Neuron (in vitro differentiated cells): ENCODE measurements around the gene RAB10.

Source experiments
- H2AFZ ChIP-seq: one replicate; pipeline ENCODE4 v1.6.1; 2013; ENCODE audit warnings: low read depth, mild to moderate bottlenecking, inconsistent platforms, low read length, moderate library complexity
- H3K27me3 ChIP-seq: one replicate; pipeline ENCODE4 v1.6.1; 2013; ENCODE audit warnings: low read length; ENCODE audit not compliant: insufficient read depth
- H3K36me3 ChIP-seq: one replicate; pipeline ENCODE4 v1.6.1; 2013; ENCODE audit warnings: low read length; ENCODE audit not compliant: insufficient read depth
- H3K4me1 ChIP-seq: one replicate; pipeline ENCODE4 v1.6.1; 2013; ENCODE audit warnings: low read length; ENCODE audit not compliant: insufficient read depth
- H3K4me3 ChIP-seq: 2 replicates; pipeline ENCODE4 v1.5.1; 2013; ENCODE audit warnings: mild to moderate bottlenecking, low read length, moderate library complexity
- H3K9me3 ChIP-seq: one replicate; pipeline ENCODE4 v1.6.1; 2013; ENCODE audit warnings: low read length

The RAB10 gene

DNA sequence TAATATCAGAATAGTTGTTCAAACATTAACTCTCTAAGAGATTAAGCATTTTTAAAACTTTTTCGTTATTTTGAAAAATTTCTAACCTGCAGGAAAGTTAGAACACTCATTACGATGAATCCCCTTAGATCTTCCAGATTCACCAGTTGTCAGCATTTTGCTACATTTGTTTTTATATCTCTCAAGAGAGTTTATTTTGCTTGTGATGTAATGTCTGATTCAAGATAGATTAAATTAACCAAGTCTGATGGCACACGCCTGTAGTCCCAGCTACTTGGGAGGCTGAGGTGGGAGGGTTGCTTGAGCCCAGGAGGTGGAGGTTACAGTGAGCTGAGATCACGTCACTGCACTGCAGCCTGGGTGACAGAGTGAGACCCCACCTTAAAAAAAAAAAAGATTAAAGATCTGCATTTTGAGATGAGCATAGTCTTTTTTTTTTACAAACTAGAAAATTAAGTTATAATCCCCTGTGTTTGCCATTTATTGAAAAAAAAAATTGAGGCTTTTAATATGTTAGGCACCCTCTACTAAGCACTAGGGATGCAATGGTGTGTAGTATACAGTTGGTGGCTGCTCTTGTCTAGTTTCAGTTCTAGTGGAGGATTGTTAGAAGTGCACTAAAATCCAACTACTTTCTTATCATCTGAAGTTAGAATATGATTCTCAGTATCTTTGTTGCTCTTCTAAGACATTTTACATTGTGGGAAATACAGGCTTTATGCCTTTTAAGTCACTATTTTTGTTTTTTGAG lies 20.9 kb downstream of the RAB10 start:
- Histone ChIP-seq H3K9me3 (no peaks in the 10 kb centered on the region), H2AFZ (no peak overlapping the region), H3K36me3 (peaks cover 2% of the 10 kb centered on the region), H3K4me1 (no peaks in the 10 kb centered on the region), H3K4me3 (no peak overlapping the region), H3K27me3 (no peaks in the 10 kb centered on the region)

DNA sequence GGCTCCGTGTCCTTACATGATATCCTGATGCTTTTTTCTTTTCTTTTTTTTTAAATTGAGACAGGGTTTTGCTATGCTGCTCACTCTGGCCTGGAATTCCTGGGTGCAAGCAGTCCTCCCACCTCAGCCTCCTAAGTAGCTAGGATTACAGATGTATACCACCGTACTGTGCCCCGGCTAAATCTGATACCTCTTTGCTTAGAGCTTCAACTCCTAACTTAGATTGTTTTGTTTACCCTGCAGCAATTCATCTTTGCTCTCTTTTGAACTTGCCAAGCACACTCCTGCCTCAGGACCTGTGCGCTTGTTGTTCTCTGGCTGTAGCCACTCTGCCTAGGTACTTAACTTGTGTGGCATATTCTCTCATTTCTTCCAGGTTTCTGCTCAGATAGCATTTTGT lies 24.5 kb downstream of the RAB10 start:
- no peaks in the 10 kb centered on the region for H3K9me3 ChIP-seq
- H3K27me3 ChIP-seq: no peaks in the 10 kb centered on the region
- H2AFZ ChIP-seq: no peak overlapping the region
- H3K36me3 ChIP-seq: peaks cover 19% of the 10 kb centered on the region
- no peak overlapping the region for H3K4me3 ChIP-seq
- H3K4me1 ChIP-seq: no peaks in the 10 kb centered on the region

DNA sequence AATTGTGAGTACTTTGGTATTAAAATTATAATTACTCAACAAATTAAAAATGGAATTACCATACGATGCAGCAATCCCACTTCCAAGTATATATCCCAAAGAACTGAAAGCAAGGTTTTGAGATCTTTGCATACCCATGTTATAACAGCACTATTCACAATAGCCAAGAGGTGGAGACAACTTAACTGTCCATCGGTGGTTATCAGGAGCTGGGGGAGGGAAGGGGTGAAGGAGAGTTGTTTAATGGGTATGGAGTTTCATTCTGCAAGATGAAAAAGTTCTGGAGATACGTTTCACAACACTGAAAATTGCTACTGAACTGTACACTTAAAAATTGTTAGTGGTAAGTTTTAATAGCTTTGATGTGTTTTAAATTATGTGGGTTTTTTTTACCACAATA lies 25.7 kb downstream of the RAB10 start:
- Histone ChIP-seq H3K4me1 (no peaks in the 10 kb centered on the region), H2AFZ (no peak overlapping the region), H3K27me3 (no peaks in the 10 kb centered on the region), H3K9me3 (no peaks in the 10 kb centered on the region), H3K36me3 (peaks cover 20% of the 10 kb centered on the region), H3K4me3 (no peak overlapping the region)

DNA sequence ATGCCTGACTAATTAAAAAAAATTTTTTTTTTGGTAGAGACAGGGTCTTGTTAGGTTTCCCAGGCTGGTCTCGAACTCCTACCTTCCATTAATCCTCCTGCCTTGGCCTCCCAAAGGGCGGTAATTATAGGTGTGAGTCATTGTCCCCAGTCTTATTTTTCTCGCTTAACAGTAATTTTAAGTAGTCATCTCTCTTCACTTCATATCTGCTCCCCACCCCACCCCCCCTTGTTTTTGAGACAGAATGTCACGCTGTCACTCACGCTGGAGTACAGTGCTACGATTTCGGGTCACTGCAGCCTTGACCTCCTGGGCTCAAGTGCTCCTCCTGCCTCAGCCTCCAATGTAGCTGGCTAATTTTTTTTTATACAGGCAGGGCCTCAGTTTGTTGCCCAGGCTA lies 27.7 kb downstream of the RAB10 start:
- H3K4me3 ChIP-seq: no peak overlapping the region
- no peaks in the 10 kb centered on the region for H3K27me3 ChIP-seq
- H3K9me3 ChIP-seq: peaks cover 2% of the 10 kb centered on the region
- no peaks in the 10 kb centered on the region for H3K4me1 ChIP-seq
- peaks cover 28% of the 10 kb centered on the region for H3K36me3 ChIP-seq
- no peak overlapping the region for H2AFZ ChIP-seq

DNA sequence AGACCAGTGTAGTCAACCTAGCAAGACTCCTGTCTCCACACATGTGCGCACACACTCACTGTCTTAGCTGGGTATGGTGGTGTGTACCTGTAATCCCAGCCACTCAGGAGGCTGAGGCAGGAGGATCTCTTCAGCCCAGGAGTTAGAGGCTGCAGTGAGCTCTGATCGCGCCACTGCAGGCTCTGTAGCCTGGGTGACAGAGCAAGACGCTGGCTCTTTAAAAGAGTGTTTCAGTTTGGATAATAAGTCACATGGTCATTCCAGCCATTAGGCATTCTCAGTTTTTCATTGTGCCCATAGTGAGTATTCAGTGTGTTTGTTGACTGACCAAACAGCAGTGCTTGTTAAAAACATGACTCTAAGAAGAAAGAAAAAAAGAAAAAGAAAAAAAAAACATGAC lies 31.0 kb downstream of the RAB10 start:
- Histone ChIP-seq H3K36me3 (peaks cover 26% of the 10 kb centered on the region), H3K4me1 (no peaks in the 10 kb centered on the region), H3K4me3 (no peak overlapping the region), H2AFZ (no peak overlapping the region), H3K27me3 (no peaks in the 10 kb centered on the region), H3K9me3 (peaks cover 2% of the 10 kb centered on the region)

DNA sequence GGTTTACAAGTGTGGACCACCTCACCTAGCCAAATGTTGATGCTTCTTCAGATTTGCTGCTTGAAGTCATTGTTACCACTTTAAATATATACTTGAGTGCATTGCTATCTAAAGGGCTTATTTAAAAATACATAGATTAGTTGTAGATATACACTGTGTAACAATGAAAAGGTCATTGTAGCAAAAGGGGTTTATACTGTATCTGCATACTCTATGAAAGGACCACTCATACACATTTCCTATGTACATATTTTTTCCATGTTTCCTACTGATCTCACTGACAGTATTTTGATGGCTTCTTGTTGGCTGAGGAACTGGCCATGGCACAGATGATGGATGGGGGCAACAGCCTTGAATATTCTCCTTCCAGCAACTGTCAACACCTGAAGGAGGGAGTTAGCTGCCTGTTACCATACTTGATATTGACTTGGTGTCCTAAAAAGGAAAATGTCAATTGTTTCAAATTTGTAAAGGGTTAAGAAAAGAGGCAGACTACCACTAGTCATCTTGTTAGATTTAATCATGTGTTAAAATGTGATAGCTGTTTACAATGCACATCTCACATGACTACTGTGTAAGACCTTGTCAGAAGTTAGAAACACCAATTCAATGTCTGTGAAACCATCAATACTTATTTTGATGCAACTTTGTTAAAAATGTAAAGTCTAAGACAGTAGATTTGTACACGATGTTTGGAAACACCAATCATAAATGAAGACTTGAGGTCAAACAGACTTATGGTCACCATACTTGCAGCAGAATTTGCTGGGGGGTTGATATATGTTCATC lies 33.5 kb downstream of the RAB10 start:
- Histone ChIP-seq H3K9me3 (peaks cover 2% of the 10 kb centered on the region), H2AFZ (no peak overlapping the region), H3K27me3 (no peaks in the 10 kb centered on the region), H3K4me3 (no peak overlapping the region), H3K36me3 (peaks cover 14% of the 10 kb centered on the region), H3K4me1 (no peaks in the 10 kb centered on the region)

DNA sequence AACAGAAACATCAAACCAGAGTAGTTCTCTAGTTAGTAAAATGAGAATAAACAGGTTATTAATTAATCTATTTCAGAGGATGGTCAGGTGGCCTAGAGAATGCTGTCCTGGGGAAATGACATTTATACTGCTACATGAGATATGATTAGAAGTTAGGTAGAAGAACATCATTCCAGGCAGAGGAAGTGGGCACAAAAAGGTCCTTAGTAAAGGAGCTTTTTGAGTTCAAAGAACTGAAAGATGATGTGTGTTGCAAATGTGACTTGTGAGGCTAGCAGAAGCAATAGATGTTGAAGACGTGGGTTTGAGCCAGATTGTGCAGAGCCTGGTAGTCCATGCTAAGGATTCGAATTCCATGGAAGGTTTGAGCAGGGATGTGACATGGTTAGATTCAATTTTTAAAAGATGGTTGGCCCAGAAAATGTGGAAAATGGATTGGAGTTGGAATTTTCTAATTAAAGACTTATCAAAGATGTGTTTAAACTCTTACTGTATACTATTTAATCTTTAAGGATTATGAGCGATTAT lies 34.2 kb downstream of the RAB10 start:
- Histone ChIP-seq H3K36me3 (peaks cover 13% of the 10 kb centered on the region), H3K4me3 (no peak overlapping the region), H2AFZ (no peak overlapping the region), H3K27me3 (no peaks in the 10 kb centered on the region), H3K9me3 (peaks cover 2% of the 10 kb centered on the region), H3K4me1 (no peaks in the 10 kb centered on the region)

DNA sequence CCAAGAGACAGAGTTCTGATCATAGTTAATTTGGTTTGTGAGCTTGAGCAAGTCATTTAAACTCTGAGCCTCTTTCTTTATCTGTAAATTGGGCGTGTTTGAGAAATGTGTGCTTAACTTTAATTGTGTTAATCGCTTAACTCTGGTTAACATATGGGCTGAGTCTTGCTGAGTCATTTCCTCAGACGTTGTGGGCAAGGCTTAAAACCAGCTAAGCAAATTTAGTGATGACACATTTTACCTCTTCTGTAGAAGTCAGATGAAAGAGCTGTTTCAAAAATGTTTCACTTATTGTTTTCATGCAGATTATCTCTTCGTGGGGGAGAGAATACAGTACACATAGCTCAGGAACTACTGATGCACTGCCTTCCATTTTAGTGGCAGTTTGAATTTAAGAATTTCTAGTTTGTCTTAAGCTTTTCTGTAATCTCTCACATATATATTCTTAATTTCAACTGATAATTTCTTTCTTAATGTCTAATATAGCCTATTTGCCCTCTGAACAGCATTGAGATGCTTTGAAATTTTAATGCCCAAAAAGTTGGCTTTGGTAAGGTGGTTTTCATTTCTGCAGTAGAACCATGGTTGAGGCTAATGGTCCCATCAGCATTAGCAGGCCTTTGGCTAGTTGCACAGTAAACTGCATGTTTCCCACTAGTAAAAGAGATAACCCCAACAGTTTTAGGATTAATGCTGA lies 34.9 kb downstream of the RAB10 start:
- Histone ChIP-seq H3K27me3 (no peaks in the 10 kb centered on the region), H3K4me1 (no peaks in the 10 kb centered on the region), H2AFZ (no peak overlapping the region), H3K36me3 (peaks cover 9% of the 10 kb centered on the region), H3K9me3 (peaks cover 2% of the 10 kb centered on the region), H3K4me3 (no peak overlapping the region)

DNA sequence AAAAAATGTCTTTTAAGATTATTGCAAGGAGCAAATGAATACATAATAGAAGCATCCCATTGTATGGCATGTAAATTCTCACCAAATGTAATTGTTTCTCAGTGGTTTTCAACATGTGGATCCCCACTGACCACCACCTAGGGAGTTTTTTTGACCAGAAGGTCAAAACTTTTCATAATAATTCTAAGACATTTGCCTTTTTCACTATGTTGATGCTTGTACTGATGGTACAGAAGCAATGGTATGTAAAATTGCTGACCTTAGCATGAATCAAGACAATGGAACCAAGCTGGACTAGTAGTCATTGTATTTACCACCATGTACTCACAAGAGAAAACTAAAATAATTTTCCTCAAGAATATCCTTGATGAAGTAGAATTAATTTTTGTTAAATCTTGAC lies 36.8 kb downstream of the RAB10 start:
- Histone ChIP-seq H2AFZ (no peak overlapping the region), H3K9me3 (no peaks in the 10 kb centered on the region), H3K27me3 (no peaks in the 10 kb centered on the region), H3K36me3 (peaks cover 3% of the 10 kb centered on the region), H3K4me1 (no peaks in the 10 kb centered on the region), H3K4me3 (no peak overlapping the region)

DNA sequence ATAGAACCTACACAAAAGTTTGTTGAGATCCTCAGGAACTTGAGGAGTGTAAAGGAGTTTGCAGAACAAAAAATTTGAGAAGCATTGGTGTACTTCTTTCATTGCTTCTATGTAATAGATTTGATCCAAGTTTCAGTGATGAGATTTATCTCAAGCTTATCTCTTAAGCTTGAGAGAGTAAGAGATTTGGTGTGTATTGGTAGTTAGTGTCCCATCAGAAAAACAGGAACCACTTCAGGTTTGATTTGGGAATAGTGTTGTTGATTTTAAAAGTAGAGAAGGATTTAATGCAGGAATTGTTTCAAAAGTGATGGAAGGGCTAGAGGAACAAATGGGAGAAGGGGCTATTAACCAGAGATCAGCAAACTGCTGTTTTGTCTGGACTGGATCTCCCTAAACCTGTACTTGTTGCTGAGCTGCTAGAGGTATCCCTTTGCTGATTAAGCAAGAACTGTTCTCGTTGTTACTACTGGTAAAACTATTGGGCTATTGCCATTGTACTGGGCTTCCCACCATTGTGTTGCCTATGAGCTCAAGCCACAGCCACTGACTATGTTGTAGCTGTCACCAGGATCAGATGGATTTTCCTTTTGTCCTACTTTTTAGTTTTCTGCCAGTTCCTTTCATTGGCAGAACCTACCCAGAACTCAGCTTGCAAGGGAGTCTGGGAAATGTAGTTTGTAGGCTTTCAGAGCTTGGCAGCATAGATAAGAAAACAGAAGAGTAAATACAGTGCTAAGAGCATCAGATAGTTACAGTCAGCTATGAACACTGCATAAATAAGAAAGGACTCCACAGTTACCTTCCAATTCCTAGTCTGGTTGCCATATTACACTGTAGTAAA lies 39.3 kb downstream of the RAB10 start:
- no peaks in the 10 kb centered on the region for H3K4me1 ChIP-seq
- H3K9me3 ChIP-seq: no peaks in the 10 kb centered on the region
- no peaks in the 10 kb centered on the region for H3K27me3 ChIP-seq
- no peaks in the 10 kb centered on the region for H3K36me3 ChIP-seq
- H3K4me3 ChIP-seq: no peak overlapping the region
- no peak overlapping the region for H2AFZ ChIP-seq

DNA sequence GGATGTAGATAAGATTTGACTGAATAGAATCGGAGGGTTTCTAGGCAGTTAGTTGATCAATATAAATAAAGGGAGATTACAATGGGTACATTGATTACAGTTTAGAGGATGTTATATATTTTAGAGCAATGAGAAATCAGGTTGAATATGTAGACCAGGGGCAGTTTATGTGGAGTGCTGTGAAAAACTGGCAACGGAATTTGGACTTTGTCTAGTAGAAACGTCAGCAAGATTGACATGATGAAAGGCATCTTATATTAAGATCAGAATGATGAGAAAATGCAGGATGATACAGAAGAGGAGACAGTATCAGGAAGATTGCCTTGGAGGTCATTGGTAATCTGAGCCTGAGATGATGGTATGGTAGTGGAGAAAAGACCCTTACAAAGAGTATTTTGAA lies 39.9 kb downstream of the RAB10 start:
- H3K4me1 ChIP-seq: no peaks in the 10 kb centered on the region
- H3K9me3 ChIP-seq: no peaks in the 10 kb centered on the region
- no peaks in the 10 kb centered on the region for H3K27me3 ChIP-seq

DNA sequence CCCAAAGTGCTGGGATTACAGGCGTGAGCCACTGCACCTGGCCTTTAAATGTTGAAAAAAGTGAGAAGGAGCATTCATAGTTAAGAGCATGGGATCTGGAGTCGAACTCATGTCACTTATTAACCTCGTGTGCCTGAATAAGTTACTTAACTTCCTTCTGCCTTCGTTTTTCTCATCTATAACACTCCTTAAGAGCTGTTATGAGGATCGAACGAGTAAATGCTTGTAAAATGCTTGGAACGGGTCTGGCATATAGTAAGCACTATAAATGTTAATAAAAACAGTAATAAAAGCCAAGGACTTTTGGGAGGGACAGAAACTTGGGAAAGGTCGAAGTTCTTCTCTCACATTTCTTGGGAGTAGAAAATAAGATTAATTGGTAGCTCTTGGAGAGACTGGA lies 40.8 kb downstream of the RAB10 start:
- Histone ChIP-seq H2AFZ (no peak overlapping the region), H3K9me3 (no peaks in the 10 kb centered on the region), H3K4me3 (no peak overlapping the region)

More for the DNA sequence above, 39.9 kb downstream of the RAB10 start:
- H3K4me3 ChIP-seq: no peak overlapping the region
- H3K36me3 ChIP-seq: no peaks in the 10 kb centered on the region
- no peak overlapping the region for H2AFZ ChIP-seq

More for the DNA sequence above, 40.8 kb downstream of the RAB10 start:
- H3K36me3 ChIP-seq: no peaks in the 10 kb centered on the region
- H3K4me1 ChIP-seq: no peaks in the 10 kb centered on the region
- H3K27me3 ChIP-seq: no peaks in the 10 kb centered on the region
